Measurements from ENCODE around the gene PROX1. TPM values are rescaled to one million over a fixed set of nuclear protein-coding genes. Genes with fewer than 3 reads are reported as not detected.

Gene PROX1
- total RNA-seq, 4 donors from 2014 or later = 0.15 to 3.8 (median 0.66) TPM

DNA sequence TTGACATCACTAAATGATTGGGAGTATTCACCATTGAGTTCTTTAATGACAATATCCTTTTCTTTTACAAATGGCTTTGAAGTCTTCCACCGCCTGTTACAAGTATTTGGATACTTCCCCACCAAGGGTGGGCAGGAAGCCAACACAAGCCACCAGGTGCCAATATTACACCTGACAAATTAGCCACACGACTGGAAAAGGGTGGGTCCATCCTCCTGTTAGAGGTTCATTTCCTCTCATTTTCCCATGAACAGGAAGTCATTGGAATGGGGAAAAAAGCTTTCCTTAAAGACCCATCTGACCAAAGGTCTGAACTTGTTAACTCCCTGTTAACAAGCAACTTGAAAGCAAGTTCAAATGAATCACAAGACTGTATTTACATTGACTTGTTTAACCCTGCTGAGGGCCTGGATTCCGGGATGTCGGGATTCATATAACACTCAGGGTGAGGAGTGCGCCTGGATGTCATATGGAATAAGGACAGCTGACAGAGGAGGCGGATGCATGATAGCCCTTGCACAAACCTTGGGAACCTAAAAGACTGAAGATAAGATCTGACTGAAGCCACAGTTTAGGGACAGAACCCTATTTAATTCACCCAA lies 40.5 kb upstream of the PROX1 start:
- WGBS, 2 donors = 57 to 59% methylated on average over 6 of the region's 6 CpGs
- no peaks in the 10 kb centered on the region for H3K4me1 ChIP-seq
- no peak overlapping the region for H3K27ac ChIP-seq
- H3K27me3 ChIP-seq = no peaks in the 10 kb centered on the region
- no peak for DNase-seq
- intact Hi-C loops (cut with DNase I) = no loop called here
- H3K36me3 ChIP-seq = no peaks in the 10 kb centered on the region
- H3K4me3 ChIP-seq = no peak overlapping the region
- no peaks in the 10 kb centered on the region for H3K9me3 ChIP-seq
- TF ChIP-seq POLR2A (IDR thresholded peaks at IDR 0.05) = no peak
- TF ChIP-seq, protein P1, sequence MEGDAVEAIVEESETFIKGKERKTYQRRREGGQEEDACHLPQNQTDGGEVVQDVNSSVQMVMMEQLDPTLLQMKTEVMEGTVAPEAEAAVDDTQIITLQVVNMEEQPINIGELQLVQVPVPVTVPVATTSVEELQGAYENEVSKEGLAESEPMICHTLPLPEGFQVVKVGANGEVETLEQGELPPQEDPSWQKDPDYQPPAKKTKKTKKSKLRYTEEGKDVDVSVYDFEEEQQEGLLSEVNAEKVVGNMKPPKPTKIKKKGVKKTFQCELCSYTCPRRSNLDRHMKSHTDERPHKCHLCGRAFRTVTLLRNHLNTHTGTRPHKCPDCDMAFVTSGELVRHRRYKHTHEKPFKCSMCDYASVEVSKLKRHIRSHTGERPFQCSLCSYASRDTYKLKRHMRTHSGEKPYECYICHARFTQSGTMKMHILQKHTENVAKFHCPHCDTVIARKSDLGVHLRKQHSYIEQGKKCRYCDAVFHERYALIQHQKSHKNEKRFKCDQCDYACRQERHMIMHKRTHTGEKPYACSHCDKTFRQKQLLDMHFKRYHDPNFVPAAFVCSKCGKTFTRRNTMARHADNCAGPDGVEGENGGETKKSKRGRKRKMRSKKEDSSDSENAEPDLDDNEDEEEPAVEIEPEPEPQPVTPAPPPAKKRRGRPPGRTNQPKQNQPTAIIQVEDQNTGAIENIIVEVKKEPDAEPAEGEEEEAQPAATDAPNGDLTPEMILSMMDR (IDR thresholded peaks at IDR 0.05) = no peak

DNA sequence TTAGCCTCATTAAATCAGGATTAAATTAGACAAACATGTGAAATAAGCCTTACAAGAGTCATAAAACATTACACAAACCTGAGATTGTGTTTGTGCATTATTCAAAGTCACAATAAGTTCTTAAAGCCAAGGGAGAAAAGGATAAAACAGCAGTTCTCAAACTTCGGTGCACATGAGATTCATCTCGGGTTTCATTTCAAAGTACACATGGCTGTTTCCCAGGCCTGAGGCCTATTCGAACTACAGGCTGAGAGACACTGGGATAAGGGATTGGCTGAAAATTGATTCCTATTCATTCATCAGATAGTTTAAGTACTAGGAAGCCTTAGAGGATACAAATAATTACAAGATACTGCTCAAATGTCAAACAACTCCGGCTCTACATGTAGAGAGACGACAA lies 35.9 kb upstream of the PROX1 start:
- intact Hi-C loops (cut with DNase I) = no loop called here
- Histone ChIP-seq H3K27me3 (no peaks in the 10 kb centered on the region), H3K4me1 (no peaks in the 10 kb centered on the region), H3K9me3 (no peaks in the 10 kb centered on the region), H3K36me3 (no peaks in the 10 kb centered on the region), H3K4me3 (no peak overlapping the region), H3K27ac (no peak overlapping the region)
- 76 to 91% methylated on average over 5 of the region's 5 CpGs for WGBS, 2 donors
- DNase-seq = no peak
- TF ChIP-seq, protein P1 (IDR thresholded peaks at IDR 0.05) = no peak
- no peak for TF ChIP-seq POLR2A (IDR thresholded peaks at IDR 0.05)

DNA sequence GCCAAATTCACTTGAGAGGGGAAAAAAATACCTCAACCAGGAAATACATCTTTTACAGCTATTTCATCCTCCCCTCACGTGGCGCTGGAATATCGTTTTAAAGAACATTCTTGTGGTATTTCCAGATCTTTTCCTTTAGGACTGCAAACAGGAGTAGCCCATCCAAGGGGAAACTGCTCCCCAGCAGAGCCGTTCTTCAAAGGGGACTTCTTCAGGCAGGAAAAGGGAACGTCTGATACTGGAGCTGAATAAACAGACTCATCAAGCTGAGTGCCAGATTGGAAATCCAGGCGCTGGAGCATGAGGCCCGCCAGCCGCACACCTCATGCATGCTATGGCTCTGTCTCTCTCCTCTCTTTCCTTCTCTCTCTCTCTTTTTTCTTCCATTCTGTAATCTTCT lies 34.0 kb upstream of the PROX1 start:
- no peak overlapping the region for H3K4me3 ChIP-seq
- DNase-seq = no peak
- no peak for TF ChIP-seq POLR2A (IDR thresholded peaks at IDR 0.05)
- TF ChIP-seq, protein P1 (IDR thresholded peaks at IDR 0.05) = no peak
- intact Hi-C loops (cut with DNase I) = no loop called here
- no peaks in the 10 kb centered on the region for H3K27me3 ChIP-seq
- no peaks in the 10 kb centered on the region for H3K4me1 ChIP-seq
- H3K9me3 ChIP-seq = no peaks in the 10 kb centered on the region
- H3K27ac ChIP-seq = no peak overlapping the region
- 57 to 65% methylated on average over 8 of the region's 8 CpGs for WGBS, 2 donors
- H3K36me3 ChIP-seq = no peaks in the 10 kb centered on the region

DNA sequence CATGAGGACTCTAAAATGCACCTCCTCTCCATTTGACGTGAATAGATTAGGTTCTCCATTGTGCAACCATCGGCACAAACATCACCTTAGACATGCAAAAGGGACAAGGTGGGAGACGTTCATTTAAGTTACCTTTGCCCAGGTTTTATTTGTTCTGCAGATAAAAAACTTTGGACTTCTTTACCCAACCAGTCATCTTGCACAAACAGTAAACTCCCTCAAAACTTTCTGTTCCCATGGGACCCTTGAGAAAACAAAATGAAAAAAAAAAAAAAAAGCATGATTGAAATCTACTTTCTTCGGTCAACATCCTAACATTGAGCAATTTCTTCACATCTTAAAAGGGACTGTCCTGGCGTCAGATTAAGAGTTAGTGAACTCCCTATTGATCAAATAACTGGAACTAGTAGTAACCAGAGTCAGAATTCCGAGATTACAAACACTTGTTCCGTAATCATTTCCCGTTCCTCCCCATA lies 31.4 kb upstream of the PROX1 start:
- H3K36me3 ChIP-seq = no peaks in the 10 kb centered on the region
- no peaks in the 10 kb centered on the region for H3K27me3 ChIP-seq
- H3K27ac ChIP-seq = no peak overlapping the region
- H3K4me3 ChIP-seq = no peak overlapping the region
- no peaks in the 10 kb centered on the region for H3K9me3 ChIP-seq
- no peak for TF ChIP-seq POLR2A (IDR thresholded peaks at IDR 0.05)
- TF ChIP-seq, protein P1 (IDR thresholded peaks at IDR 0.05) = no peak
- intact Hi-C loops (cut with DNase I) = no loop called here
- no peak for DNase-seq
- 48 to 68% methylated on average over 8 of the region's 8 CpGs for WGBS, 2 donors
- no peaks in the 10 kb centered on the region for H3K4me1 ChIP-seq

DNA sequence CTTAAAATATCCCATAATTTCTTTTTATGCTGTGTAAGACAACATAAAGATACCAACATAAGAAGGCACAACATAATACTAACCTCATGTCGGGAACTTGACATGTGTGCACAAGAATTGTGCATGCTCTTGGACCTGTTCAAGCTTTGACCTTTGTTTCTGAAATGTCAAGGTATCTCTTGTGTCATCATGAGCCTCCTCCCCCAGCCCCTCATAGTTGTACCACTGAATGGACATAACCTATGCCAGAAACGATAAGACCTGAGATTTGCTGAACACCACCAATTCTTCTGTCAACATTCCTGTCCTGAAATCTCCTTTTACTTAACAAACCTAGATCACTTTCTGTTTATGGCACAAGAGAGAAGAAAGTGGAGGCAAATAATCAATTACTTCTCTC lies 29.4 kb upstream of the PROX1 start:
- Histone ChIP-seq H3K36me3 (no peaks in the 10 kb centered on the region), H3K27ac (no peak overlapping the region), H3K4me1 (no peaks in the 10 kb centered on the region), H3K9me3 (no peaks in the 10 kb centered on the region), H3K27me3 (no peaks in the 10 kb centered on the region), H3K4me3 (no peak overlapping the region)
- no peak for DNase-seq
- WGBS, 2 donors = 41 to 69% methylated on average over 2 of the region's 2 CpGs
- TF ChIP-seq, protein P1 (IDR thresholded peaks at IDR 0.05) = no peak
- TF ChIP-seq POLR2A (IDR thresholded peaks at IDR 0.05) = no peak
- intact Hi-C loops (cut with DNase I) = no loop called here

All from esophagus squamous epithelium (tissue), 5 donors.